Left renal pelvis (tissue), 4 donors: ENCODE measurements around the gene ELP4. TPM values are rescaled to one million over a fixed set of nuclear protein-coding genes. Genes with fewer than 3 reads are reported as not detected.

Source experiments
- DNase-seq, 4 donors: peaks; one replicate each; pipeline ENCODE4 v3.0.0-alpha.2; 2013; ENCODE audit warnings: low read depth in 4 of 4, low spot score in 3 of 4
- polyA plus RNA-seq, 4 donors: library from polyadenylated mRNA; unstranded; fragments of 120-200 nt; gene quantifications; one replicate each; pipeline ENCODE4 v1.2.1, GENCODE V29; 2013; ENCODE audit not compliant: insufficient read length in 4 of 4

ELP4 gene
- polyA plus RNA-seq, 4 donors = 24.6 to 35.1 (median 25.8) TPM

GRCh38 chr11:31767066-31767465, 257.5 kb downstream of the ELP4 start:
- no peak for DNase-seq

DNA sequence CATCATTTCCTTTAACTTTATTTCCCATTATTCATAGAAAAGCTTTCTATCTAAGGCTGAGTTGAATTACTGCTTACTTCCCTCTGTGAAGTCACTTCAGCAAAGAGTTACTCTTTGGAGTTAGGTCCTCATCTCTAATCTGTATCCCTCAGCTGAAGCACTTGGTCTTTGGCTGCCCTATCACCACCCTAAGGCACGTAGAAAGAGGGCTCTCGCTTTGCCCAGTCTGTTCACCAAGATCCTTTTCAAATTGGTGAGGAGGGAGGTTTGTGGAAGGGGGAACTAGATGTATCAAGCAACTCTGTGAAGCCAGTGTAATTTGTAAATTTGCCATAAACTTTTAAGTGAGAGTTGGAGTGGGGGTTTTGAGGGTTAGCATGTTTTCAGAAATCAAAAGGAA, 258.1 kb downstream of the ELP4 start:
- no peak for DNase-seq

- no peak for DNase-seq
These were observed 259.4 kb downstream of the ELP4 start for GRCh38 chr11:31768749-31769640.

DNA sequence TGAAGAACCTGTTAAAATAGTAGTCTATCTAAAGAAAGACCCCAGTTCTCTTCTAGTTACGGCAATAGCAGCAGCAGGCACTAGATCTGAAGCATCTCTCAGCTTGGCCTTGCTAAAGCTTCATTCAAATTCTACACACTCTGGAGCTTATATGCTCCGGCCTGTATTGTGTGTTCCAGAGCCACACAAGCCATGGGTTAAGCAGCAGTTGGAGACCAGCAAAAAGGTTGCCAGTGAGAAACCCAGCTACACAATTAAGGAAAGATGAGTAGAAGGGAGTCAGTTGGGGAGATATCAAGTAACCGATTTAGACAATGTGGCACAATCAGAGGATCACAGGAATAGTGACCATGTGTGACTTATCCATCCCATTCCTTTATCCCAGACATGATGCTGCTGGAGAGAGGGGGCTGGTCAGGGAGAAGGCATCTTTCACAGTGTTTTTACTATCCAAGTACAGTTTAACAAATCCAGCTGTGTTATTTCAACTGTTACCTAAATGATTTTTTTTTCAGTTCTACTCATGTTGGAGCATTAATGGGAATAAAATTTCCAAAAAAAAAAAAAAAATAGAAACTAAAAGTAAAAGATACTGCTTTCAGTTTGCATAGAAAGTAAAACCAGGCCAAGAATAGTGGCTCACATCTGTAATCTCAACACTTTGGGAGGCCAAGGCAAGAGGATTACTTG, 260.6 kb downstream of the ELP4 start:
- no peak for DNase-seq

- no peak for DNase-seq
These were observed 262.8 kb downstream of the ELP4 start for GRCh38 chr11:31772412-31772811.

GRCh38 chr11:31779374-31779791, 269.8 kb downstream of the ELP4 start:
- no peak for DNase-seq

DNA sequence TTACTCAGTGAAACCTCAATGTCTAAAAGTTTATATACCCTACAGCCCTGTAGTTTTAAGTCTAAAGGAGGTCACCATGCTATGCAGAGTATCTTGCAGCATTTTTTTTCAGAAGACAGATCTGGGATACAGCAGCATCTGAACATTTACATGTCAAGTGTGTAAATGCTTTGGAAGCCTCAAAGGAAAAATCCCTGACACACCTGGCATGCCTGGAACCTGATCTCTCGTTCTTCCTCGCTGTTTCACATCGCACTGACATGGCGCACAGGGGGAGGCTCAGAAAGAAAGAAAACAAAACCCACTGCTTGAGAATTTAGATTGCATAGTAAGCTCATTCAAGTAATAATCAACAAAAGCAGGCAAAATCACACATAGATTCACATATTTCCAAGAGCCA, 270.5 kb downstream of the ELP4 start:
- no peak for DNase-seq

DNA sequence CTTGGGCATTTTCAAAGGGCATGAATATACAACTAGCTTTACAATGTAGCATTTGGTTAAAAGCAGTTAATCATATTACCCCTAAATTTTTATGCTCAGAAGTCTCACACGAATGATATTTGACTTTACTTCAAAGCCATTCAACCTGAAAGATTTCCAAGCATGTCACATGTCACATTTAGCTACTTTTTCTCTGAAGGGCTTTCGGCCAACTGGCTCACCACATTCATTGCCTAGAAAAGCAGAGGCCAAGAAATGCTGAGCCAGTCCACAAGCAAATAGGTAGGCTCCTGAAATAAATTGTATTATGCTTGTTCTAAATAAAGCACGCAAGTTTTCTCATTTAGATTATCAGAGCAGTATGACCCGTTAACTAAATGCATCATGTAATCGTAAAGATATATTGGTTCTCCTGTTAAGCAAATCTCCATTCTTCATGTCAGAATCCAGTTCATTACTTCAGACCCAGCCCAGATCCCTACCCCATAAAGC, 271.0 kb downstream of the ELP4 start:
- no peak for DNase-seq

DNA sequence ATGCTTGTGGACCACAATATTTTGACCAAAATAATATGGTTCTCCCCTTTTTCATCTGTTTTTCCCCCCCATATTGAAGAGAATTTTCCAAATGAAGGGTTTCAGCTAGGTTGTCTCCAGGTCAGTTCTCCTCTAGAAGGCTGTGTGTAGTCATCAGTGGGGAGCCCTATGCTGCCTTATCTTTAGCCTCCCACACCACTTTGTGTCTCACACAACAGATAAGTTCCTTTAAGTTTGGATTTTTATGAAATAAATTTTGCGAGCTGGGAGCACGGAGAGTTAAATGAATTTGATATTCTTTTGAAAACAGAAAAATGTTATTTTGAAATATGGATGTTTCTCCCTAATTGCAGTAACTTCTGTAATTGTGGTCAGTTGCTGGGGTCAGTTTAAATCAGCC, 272.7 kb downstream of the ELP4 start:
- DNase-seq = no peak

GRCh38 chr11:31783252-31783651, 273.7 kb downstream of the ELP4 start:
- no peak for DNase-seq

DNA sequence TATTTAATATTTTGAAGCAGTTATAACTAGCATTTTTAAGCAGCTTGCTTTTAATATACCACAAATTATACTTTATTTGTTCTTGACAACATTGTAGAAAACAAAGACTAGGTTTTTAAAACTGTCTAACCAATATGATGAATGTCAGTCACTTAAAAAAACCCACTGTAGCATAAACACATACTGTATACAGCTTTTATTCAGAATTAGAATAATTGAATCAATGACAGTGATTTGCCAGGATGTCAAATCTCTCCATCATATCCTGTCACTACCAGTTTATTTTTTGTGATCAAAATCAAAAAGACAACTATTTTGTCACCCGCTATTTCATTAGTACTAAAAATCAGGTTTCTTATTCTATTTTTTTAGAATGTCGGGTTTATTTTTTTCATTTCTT, 275.0 kb downstream of the ELP4 start:
- DNase-seq = no peak

GRCh38 chr11:31786996-31787685, 277.6 kb downstream of the ELP4 start:
- DNase-seq = no peak

DNA sequence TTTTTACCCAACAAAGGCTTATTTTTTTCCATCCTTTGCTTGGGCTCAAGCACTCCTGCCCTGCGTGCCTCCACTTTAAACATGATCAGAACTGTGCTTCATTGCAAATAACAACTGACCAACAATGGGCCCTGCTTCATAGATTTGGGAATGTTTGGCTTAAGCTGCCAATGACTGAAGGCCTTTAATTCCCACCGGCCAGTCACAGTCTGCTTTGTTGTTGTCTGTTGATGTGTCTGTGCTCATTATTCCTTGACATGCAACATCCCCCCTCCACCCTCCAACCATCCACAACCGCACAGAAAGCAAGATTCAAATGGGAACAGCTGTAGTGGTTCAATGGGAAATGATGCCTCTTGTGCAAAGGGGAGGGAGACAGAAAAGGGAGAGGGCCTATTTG, 278.5 kb downstream of the ELP4 start:
- no peak for DNase-seq

- DNase-seq = no peak
These were observed 281.1 kb downstream of the ELP4 start for GRCh38 chr11:31790649-31791048.

GRCh38 chr11:31792036-31792435, 282.5 kb downstream of the ELP4 start:
- no peak for DNase-seq

- no peak for DNase-seq
These were observed 282.9 kb downstream of the ELP4 start for GRCh38 chr11:31792456-31792855.

GRCh38 chr11:31793264-31793663, 283.7 kb downstream of the ELP4 start:
- no peak for DNase-seq

DNA sequence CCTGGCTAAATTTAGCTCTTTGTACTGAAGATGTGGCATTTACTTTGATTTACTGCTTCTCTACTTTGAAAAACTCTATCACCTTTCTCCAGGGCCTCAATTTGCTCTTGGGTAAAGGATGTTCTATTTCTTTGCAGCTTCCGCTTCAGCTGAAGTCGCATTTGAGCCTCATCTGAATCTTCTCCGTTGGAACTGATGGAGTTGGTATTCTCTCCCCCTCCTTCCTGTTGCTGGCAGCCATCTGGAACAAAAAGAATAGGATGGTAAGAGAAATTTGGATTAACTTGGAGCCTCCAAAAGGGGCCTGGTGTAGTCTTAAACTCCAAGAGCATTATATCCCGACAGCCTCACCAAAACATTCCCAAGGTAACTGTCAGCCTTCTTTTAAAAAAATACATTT, 285.0 kb downstream of the ELP4 start:
- no peak for DNase-seq

- DNase-seq = no peak
These were observed 286.3 kb downstream of the ELP4 start for GRCh38 chr11:31795706-31796498.

DNA sequence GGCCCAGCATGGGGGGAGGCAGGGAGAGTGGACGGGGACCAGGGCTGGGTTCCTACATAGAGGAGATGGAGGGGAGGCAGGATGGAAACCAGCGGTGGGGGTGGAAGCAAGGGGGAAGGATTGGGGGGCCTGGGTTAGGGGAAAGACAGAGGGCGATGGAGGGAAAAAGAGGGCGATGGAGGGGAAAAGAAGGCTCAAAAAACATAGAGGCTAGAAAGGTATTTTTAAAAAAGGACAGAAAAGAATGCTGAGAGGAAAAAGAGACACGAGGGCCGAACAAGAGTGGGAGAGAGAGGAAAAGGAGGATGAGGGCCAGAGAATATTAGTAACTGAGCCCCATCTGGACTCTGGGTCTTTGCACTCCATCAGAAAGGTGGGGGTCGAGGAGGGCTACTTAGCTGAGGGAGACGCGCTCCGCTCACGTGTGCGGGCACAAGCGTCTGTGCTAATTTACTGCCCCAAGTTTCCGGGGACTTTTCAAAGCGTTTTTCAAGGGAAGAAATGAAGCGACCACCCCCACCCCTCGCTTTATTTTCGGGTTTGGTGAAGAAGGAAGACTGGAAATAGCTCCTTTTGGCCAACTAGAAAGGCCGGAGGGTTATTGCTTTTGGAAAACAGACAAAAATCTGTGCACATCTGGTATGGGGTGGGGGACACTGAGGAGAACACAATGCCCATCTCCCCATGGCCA, 287.1 kb downstream of the ELP4 start:
- no peak for DNase-seq
